DOHH2 (cell line): ENCODE data around the gene GRM4.

Experiments used
- CTCF ChIP-seq: fragments of 200-600 bp; sonication (generic); IDR thresholded peaks from one replicate; pipeline ENCODE4 v1.5.1; 2014; ENCODE audit warnings: antibody characterized with exemption, mild to moderate bottlenecking, low read depth, low read length; ENCODE audit not compliant: poor library complexity, severe bottlenecking
- EZH2phosphoT487 ChIP-seq: fragments of 200-600 bp; sonication (generic); IDR thresholded peaks from 2 replicates; pipeline ENCODE4 v1.6.1; 2017; ENCODE audit warnings: borderline replicate concordance, mild to moderate bottlenecking, antibody characterized with exemption, low read length, moderate library complexity, mixed read lengths

- TF ChIP-seq CTCF = no peak
- no peak for TF ChIP-seq EZH2phosphoT487
These were observed 49.7 kb downstream of the GRM4 start for GRCh38 chr6:34096193-34096592.
